ENCODE data around the gene PCCA.
A peak's percentile ranks its signal among the peaks of the same experiment; 100 is the strongest.

PCCA gene

DNA sequence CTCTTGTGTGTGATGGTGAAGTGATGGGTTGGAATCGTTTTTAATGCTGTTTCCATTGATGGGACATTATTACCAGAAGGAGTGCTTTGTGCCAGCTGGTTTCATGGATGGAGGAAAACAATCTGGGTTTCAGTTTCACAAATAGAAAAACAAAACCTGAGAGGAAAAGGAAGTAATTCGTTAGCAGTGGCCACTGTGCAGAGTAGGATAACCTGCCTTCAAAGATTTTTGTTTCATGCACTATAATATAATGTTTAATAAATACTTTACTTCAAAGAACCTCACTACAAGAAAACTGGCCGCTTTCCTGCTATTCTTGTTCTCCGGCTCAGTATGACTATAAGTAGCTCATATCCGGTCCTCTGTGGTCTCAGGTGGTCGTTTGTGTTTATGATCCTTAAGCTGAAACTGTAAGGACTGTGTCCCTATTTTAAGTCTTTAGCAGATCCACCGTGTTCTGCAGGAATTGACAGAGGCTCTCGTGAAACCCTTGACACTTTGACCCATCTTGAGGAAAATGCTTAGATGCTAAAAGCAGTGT, 395.0 kb downstream of the PCCA start:
- H3K4me3 ChIP-seq (ENCODE audit: low read depth, low read length): no peak overlapping the region
- DNase-seq (ENCODE audit: low read depth): no peak
- TF ChIP-seq, protein P1, sequence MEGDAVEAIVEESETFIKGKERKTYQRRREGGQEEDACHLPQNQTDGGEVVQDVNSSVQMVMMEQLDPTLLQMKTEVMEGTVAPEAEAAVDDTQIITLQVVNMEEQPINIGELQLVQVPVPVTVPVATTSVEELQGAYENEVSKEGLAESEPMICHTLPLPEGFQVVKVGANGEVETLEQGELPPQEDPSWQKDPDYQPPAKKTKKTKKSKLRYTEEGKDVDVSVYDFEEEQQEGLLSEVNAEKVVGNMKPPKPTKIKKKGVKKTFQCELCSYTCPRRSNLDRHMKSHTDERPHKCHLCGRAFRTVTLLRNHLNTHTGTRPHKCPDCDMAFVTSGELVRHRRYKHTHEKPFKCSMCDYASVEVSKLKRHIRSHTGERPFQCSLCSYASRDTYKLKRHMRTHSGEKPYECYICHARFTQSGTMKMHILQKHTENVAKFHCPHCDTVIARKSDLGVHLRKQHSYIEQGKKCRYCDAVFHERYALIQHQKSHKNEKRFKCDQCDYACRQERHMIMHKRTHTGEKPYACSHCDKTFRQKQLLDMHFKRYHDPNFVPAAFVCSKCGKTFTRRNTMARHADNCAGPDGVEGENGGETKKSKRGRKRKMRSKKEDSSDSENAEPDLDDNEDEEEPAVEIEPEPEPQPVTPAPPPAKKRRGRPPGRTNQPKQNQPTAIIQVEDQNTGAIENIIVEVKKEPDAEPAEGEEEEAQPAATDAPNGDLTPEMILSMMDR (conservative IDR thresholded peaks at IDR 0.05; ENCODE audit: low read depth, low read length): no peak

DNA sequence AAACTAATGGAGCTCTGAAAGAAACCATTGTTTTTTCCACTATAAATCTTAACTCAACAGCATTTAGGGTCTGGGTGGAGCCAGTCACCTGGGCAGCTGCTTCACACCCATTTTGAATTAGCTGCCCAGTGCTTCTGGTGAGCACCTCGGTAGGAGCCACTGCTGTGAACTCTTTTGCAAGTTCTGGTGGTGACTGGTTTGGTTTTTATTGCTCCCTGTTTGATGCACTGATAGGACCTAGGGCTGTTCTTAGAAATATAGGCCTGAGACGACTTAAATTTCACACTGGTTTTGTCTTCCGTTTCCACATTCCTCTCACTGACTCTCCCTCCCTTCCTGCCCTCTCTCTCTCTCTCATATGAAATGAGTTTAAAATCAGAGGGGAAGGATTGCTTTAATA, 395.8 kb downstream of the PCCA start:
- no peak overlapping the region for H3K4me3 ChIP-seq (ENCODE audit: low read depth, low read length)
- DNase-seq (ENCODE audit: low read depth): peak; percentile 28
- TF ChIP-seq, protein P1 (conservative IDR thresholded peaks at IDR 0.05; ENCODE audit: low read depth, low read length): no peak

GRCh38 chr13:100485265-100485664, 396.4 kb downstream of the PCCA start:
- DNase-seq (ENCODE audit: low read depth): no peak
- no peak overlapping the region for H3K4me3 ChIP-seq (ENCODE audit: low read depth, low read length)
- TF ChIP-seq, protein P1 (conservative IDR thresholded peaks at IDR 0.05; ENCODE audit: low read depth, low read length): no peak

DNA sequence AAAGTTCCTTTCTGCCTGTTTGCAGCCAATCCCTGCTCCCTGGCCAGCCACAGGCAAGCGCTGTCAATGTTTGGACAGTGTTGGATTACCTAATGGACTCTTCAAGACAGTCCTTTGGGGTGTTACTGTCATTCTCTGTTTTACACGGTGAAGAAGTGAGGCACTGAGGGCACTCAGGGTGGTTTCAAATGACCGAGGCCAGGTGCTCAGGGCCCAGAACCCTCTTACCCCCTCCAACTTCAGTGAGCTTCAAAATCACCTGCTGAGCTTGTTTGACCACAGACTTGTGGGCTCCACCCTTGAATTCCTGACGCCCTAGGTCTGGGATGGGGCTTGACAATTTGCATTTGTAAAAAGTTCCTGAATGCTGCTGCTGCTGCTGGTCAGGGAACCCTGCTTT, 401.8 kb downstream of the PCCA start:
- TF ChIP-seq, protein P1 (conservative IDR thresholded peaks at IDR 0.05; ENCODE audit: low read depth, low read length): no peak
- H3K4me3 ChIP-seq (ENCODE audit: low read depth, low read length): no peak overlapping the region
- peak; percentile 55 for DNase-seq (ENCODE audit: low read depth)

DNA sequence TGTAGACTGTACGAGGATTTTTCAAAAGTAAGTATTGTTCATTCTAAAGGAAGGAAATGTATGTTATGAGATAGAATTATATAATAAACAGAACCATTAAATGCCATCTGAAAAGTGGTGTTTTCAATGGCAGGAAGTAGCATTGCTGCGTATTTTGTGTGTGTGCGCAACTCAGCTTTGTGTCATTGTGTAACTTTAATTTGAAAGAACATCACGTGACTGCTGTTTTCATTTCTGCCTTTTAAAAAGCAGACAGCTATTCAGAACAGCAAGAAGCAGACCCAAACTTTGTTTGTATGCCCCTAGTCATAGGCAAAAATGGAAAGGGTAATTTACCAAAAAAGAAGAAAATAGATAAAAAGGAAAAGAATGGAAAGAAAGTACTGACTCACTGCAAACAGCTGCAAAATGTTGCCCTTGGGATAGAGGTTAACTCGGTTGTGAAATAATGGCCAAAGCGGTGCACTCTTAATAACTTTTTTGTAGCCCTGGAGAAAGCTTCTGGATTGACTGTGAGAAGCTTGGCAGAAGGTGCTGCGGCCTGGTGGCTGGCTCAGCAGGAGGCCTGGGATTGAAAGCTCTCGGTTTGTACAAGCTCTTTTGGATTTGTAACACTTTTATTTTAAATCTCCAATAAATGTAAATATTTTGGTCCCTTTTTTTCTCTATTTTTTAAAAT, 402.4 kb downstream of the PCCA start:
- peak; percentile 90 for DNase-seq (ENCODE audit: low read depth)
- H3K4me3 ChIP-seq (ENCODE audit: low read depth, low read length): no peak overlapping the region
- TF ChIP-seq, protein P1 (conservative IDR thresholded peaks at IDR 0.05; ENCODE audit: low read depth, low read length): peak; percentile 32

- TF ChIP-seq, protein P1 (conservative IDR thresholded peaks at IDR 0.05; ENCODE audit: low read depth, low read length): no peak
- H3K4me3 ChIP-seq (ENCODE audit: low read depth, low read length): no peak overlapping the region
- peak; percentile 25 for DNase-seq (ENCODE audit: low read depth)
These were observed 404.5 kb downstream of the PCCA start for GRCh38 chr13:100493418-100493817.

GRCh38 chr13:100495455-100495854, 406.6 kb downstream of the PCCA start:
- TF ChIP-seq, protein P1 (conservative IDR thresholded peaks at IDR 0.05; ENCODE audit: low read depth, low read length): no peak
- no peak overlapping the region for H3K4me3 ChIP-seq (ENCODE audit: low read depth, low read length)
- DNase-seq (ENCODE audit: low read depth): no peak
